RPMI7951 (cell line): Measurements from ENCODE around the gene KRTAP10-1. TPM values are rescaled to one million over a fixed set of nuclear protein-coding genes. Genes with fewer than 3 reads are reported as not detected.

Experiments used
- DNase-seq: peaks from one replicate; pipeline ENCODE4 v3.0.0-alpha.2; 2012; ENCODE audit warnings: low read depth
- total RNA-seq: library from RNA; depleted of rRNA; stranded (reverse); fragments of >200 nt; shearing (Covaris generic); gene quantifications from 2 replicates; pipeline ENCODE4 v1.2.3, GENCODE V29; 2014

KRTAP10-1 gene
- total RNA-seq, 1 experiment from 2014 or later = not detected

DNA sequence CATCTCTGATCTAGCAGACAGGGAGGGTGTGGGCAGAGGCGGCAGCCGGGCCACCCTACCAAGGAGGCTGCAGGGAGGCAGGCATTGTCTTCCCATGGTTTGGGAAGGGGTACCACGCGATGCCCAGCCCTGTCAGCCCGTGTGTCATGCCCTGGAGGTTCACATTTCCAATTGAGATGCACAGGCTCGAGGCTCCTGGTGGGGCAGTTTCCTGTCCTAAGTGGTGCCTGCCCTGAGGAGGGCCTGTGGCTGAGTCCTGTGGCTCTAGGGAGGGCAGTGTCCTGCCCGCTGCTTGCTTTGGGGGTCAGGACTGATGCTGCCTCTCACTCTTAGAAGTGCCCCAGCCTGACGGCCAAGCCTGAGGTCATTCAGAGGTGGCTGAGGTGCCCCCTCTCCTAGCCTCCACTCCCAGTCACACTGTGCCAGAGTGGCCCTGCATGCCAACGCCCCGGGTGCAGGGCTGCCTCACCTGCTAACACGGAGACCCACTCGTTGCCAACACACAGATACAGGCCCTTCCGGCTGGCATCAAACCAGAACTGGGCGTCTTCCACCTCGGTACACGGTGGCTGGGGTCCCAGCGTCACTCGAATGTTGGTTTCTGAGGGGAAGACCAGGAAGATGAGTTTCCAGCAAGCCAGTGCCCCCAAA, 11.9 kb downstream of the KRTAP10-1 start:
- no peak for DNase-seq

DNA sequence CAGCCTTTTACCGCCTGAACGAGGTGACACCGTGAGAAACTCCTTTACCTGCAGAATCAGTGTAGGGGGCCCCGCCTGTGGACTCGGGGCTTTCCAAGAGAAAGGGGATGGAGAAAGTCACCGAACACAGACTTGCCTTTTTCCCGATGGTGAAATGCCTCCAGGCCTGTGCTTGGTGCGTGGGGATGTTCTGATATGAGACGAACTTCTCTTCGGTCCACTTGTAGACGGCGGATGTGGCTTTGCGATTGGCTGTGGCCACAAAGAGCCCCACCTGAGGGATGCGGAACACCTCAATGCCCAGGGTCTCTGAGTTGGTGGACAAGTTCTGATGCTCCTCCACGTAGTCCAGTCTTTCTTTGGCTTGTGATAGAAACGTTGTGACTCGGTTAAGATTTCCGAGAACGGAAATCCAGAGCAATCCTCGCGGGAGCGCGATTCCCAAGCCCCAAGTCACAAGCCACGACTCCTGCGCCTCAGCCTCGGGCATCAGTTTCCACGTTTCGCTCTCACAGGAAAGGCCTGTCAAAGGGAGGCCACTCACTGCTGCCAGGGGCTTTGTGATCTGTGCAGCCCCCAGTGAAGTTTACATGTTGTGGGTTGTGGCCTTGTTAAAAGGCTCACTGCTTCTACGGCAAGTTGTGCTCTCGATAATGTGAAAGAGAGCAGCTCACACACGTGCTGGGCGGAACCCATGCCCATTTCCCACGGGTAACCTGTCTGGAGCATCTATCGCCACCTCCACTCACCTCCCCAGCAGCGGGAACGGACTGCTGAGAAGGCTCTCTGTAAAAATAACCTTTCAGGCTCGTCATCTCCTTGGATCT, 12.6 kb downstream of the KRTAP10-1 start:
- DNase-seq = no peak

DNA sequence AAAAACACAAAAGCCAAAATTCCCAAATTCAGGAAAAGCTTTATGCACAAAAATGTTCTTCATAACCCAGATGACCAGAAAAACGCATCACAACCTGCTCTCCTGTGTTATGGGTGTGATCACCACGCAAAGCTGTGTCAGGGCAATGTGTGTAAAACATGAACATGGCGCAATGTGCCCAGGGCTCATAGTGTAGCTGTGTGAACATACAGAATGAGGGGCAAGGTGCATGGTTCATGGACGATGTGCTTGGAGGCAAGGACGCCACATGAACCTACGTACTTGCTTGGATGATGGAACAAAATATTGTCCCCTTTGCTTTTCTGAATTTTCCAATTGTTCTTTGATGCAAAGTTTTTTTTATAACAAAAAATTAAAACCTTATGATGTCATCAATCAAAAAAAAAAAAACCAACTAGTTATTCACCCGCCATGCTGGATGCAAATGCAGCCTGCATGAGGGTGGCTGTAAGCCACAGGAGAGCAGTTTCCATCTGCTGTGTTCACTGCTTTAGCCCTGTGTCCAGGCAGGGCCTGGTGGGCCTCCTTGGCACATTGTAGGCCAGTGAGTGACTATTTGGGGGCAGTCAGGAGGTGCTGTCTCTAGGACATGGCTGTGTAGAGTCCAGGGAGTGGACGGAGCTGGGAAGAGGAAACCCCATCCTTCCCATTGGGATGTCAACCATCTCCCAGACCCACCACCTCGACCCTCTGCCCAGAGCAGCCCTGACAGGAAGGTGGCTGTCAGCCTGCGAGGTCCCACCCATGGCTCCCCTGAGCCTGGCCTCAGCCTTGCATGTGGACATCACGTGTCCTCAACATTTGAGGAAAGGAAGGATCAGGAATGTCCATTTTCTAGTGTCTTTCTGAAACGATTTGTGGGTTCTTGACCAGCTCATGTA, 13.6 kb downstream of the KRTAP10-1 start:
- no peak for DNase-seq

DNA sequence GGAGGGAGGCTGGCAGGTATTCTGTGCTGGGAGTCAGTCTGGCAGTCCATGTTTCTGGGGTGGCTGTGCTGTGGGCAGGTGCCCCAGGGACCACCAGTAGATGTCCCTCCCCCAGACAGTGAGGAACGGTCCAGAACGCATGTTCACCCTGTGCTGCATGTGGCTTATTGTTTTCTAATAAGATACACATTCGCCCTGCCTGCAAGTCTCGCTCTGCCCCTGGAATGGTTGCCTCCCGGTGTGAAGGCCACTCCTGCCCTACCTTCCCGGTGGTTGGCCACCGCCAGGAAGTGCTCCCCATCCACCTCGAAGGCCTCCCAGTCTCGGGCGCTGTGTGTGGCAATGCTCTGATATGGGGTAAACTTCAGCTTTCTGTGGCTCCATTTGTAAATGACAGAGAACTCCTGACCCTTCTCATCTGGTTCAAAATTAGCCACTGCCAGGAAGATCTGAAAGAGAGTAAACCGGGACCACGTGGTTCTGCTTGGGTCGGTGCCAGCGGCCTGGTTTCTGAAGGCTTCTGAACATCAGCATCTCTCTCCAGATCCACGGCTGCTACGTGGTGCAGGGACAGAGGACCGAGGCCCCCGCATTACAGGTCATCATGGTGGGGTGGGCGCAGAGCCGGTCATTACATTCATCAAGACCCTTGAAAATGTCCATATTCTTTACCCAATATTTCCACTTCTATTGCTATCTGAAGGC, 14.5 kb downstream of the KRTAP10-1 start:
- no peak for DNase-seq

DNA sequence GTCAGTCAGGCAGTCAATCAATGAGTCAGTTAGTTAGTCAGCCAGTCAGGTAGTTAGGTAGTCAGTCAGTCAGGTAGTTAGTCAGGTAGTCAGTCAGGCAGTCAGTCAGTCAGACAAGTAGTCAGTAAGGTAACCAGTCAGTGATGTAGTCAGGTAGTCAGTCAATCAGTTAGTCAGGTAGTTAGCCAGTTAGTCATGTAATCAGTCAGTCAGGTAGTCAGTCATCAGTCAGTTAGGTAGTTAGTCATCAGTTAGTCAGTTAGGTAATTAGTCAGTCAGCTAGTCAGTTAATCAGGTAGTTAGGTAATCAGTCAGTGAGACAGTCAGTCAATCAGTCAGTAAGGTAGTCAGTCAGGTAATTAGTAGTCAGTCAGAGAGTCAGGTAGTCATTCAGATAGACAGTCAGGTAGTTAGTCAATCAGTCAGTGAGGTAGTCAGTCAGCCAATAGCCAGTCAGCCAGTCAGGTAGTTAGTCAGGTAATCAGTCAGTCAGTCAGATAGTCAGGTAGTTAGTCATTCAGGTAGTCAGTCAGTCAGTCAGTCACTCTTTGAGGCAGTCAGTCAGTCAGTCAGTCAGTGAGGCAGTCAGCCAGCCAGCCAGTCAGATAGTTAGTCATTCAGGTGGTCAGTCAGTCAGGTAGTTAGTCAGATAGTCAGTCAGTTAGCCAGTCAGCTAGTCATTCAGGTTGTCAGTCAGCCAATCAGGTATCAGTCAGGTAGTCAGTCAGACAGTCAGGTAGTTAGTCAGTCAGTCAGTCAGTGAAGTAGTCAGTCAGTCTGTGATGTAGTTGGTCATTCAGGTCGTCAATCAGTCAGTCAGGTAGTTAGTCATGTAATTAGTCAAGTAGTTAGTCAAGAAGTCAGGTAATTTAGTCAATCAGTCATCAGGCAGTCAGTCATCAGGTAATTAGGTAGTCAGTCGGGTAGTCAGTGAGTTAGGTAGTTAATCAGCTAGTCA, 15.3 kb downstream of the KRTAP10-1 start:
- DNase-seq = no peak

DNA sequence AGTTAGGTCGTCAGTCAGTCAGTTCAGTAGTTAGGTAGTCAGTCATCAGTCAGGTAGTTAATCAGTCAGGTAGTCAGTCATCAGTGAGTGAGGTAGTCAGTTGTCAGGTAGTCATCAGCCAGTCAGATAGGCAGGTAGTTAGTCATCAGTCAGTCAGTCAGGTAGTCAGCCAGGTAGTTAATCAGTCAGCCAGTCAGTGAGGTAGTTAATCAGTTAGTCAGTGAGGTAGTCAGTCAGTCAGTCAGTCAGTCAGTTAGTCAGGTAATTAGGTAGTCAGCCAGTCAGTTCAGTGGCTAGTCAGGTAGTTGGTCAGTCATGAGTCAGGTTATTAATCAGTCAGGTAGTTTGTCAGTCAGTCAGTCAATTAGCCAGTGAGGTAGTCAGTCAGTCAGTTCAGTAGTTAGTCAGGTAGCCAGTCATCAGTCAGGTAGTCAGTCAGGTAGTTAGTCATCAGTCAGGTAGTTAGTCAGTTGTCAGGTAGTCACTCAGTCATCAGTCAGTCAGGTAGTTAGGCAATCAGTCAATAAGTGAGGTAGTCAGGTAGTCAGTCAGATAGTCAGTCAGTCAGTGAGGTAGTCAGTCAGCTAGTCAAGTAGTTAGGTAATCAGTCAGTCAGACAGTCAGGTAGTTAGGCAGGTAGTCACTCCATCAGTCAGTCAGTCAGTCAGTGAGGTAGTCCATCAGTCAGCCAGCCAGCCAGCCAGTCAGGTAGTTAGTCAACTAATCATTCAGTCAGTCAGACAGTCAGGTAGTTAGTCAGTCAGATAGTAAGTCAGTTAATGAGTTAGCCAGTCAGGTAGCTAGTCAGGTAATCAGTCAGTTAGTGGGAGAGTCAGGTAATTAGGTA, 16.2 kb downstream of the KRTAP10-1 start:
- DNase-seq = no peak

DNA sequence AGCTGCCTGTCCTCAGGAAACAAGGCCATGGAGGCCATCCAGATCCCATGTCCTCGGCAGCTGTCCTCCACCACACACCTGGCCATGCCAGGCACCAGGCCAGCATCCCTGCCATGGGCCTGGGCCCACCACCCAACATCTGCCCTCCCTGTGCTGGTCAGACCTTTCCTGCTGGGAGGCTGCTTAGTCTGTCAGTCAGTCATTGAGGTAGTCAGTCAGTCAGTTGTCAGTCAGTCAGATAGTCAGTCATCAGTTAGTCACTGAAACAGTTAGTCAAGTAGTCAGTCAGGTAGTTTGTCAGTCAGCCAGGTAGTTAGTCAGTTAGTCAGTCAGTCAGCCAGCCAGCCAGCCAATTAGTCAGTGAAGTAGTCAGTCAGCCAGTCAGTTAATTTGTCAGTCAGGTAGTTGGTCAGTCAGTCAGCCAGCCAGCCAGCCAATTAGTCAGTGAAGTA, 17.2 kb downstream of the KRTAP10-1 start:
- DNase-seq = no peak

DNA sequence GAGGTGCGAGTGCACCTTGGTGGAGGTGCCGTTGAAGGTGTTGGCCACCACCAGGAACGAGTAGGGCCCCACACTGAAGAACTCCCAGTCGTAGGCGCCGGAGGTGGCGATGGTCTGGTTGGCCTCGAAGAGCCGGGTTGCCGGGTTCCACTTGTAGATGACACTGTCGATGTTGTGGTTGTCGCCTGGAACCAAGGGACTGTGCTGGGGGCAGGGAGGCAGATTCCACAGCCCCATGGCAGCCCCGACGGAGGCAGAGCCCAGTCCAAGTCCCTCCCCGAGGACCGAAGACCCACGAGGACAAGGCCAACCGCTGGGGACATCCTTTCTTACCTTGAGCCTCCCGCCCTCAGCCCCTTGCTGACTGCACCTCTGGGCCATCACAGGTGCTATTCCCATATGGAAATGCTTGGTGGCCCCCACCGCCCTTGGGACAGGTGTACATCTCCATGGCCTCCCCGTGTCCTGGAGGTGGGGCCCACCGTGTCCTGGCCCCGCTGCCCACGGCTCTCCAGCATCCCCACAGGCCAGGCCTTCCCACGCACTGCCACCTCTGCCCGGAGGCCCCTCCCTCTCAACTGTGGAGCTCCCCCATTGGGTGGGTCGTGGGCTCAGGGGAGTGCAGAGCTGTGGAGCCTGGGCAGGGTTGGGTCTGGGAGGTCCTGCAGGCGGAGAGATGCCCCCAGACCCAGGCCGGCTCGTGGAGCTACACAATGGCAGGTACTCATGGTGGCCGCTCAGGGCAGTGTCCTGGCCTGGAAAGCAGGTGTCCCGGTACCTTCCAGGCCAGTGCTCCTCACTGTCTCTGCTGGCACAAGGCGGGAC, 17.9 kb downstream of the KRTAP10-1 start:
- no peak for DNase-seq

DNA sequence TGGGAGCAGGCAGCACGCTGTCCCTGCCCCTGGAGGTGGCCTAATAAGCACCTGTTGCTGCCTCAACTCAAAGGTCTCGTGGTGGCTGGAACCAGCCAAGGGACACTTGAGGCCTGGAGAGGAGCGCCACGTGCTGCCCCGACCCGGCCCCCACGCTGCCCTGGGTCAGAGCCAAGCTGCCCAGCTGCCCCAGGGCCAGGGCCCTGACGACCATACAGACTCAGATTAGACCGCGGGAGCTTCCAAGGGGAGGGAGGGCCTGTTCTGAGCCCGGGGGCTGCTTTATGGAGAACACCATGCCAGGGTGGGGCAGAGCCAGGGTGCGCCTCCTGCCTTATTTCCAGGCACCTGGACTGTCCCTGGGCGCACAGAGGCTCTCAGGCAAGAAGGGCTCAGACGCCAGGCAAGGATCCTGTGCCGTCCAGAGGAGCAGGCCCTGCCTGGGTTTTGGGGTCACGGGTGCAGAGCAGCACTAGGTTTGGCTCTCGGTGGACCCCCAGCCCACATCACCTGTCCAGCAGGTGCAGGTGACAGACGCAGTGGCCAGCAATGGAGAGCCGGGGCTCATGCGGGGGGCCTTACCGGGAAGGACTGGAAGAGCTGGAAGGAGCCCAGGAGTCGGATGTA, 18.6 kb downstream of the KRTAP10-1 start:
- DNase-seq = no peak

DNA sequence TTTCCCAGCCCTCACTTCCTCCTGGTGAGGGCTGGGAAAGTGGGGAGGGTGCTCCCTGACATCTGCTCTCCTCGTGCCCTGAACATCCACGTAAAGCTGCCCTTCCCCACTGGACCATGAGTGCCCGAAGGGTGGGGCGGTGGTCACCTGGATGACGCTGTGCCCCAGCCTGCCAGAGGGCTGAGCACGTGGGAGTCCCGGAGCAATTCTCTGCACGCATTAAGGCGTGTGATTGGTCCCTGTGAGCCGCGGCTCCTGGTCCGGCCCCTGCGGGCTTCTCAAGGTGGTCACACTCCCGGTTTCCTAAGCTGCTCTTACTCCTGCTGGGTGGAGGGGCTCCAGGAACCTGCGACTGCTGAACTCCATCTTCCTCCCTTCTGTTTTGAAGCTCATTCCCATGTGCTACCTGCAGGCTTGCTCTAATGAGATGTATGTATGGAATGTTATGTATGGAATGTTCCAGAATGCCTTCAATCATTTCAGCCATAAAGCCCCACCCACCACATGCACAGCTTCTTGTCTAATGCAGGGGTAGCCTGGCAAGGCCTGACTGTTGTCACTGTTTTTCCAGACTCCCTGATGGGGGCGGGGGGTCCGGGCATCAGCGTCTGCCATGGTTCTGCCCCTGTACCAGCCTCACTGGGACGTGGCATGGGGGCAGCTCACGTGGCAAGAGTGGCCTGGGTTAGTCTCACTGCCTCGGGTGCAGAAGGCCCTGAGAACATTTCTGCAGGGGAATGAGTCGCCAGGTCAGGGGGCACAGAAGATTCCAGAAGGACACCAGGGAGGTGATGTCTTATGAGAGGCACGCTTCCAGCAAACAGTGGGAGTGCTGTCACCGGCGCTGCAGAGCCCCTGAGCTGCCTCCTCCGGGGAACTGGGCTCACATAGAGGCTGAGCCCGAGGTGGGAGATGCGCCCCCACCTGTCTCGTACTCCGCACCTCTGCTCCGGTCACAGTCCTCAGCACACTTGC, 19.4 kb downstream of the KRTAP10-1 start:
- DNase-seq = no peak

DNA sequence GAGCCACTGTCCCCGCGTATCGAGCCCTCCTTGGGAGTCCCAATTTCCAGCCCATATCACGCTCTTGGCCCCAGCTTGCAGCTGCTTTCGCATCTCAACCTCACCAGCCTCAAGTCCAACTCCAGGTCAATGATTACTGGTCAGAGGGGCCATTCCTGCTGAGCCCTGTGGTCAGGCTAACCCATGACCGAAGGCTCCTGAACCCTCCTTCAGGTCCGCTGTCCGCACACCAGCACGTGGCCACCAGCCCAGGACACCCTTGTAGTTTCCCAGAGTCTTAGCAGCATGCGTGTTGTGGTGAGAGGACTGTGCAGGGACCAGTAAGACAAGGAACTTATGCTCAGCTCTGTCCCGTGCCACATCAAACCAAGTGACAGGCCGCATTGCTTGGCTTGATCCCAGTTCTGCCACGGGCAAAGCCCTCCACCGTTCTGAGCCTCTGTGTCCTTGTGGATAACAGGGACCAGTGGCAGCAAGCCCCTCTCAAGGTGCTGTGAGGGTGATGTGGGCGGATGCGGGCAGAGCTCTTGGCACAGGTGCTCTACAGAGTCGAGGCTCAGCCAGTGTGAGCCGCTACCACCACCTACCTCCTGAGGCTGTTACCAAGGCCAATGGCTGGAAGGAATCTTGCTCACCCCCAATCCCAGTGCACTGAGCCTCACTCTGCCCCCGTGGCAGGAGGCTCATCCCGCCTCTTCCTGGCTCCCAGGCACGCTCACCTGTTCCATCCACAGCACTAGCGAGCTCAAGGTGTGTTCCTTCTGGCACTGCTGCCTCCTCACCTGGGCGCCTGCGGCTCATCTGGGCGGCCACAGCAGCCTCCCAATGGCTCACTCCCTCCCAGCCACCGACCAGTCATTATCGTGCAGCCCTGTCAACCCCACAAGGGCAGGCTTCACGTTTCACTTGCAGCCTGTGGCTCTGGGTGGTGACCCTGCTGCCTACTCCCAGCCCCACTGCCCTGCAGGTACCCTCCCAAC, 20.4 kb downstream of the KRTAP10-1 start:
- no peak for DNase-seq

DNA sequence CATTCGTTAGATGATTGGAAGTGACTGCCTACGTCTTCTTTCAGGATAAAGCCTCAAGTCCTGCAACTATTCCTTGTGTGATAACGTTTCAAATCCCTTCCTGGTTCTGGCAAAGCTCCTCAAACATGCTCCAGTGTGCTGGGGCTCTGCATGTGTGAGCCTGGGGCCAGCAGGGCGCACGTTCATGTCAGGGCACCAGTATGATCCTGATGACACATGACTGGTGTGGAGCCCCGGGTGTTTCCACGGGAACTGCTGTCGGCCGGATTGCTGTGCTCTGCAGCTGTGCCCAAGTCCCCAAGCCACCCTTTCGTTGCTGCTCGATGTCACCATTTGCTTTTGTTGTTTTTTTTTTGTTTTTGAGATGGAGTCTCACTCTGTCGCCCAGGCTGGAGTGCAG, 21.3 kb downstream of the KRTAP10-1 start:
- no peak for DNase-seq

DNA sequence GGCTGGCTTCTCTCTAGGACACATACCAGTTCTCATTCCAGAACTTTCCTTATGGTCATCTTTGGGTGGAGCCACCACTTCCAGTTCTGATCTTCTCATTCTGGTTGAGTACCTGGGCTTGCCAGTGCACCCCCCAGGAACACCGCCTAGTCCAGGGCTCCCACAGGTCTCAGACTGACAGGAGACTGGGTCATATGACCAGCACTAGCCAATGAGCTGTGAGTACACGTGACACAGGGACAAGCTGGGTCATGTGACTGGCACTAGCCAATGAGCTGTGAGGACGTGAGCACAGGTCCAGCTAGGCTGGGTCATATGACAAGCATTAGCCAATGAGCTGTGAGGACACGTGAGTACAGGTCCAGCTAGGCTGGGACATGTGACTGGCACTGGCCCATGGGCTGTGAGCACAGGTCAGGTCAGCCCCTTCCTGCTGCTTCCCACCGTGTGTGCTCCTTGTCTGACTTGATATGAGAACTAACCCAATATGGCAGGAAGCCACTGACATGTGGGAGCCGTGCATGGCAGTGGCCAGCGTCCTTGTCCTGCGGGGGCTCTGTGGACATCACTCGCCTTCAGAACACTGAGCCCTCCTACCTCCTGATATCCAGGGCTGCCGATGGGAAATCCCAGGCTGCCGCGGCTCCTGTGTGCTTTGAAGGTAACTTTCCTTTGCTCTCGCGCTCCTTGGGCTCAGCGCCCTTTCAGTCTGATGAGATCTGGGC, 22.7 kb downstream of the KRTAP10-1 start:
- peak; percentile 83 for DNase-seq

DNA sequence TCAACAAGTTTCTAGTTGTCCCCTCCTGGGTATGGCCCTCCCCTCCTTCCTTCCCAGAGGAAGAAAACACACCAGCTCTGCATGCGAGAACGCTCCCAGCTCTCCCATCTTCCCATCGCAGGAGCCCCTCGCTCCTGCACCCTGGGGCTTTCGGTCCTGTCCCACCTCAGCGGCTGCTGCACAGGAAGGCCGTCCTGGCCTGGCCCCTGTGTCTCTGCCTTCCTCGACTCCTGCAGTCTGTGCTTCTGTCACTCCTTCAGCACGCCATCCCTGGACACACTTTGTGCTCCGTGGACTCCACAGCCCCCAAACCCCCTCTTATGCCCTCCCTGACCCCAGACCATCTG, 23.2 kb downstream of the KRTAP10-1 start:
- no peak for DNase-seq

DNA sequence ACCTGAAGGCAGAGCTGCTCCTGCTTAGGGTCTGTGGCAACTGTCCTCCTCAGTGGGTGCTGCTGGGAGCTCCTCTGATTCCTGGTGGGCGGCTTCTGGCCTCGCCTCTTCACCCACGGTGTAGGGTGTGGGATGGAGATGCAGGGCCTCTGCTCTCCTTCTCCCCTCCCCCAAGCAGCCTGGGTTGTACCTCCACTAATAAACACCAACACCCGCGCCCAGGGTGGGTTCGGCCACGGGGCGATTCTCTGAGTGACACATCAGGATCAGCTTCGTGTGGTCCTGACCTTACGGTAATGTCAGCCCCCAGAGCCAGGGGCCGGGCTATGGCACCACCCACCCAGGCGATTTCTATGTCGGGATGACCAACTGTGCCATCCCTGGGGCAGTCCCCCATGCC, 23.7 kb downstream of the KRTAP10-1 start:
- DNase-seq = no peak
